ENCODE measurements around the gene PRPF18.

- TF ChIP-seq EZH2 (optimal IDR thresholded peaks at IDR 0.05; ENCODE audit: low read depth, low read length): no peak
- TF ChIP-seq, protein P1, sequence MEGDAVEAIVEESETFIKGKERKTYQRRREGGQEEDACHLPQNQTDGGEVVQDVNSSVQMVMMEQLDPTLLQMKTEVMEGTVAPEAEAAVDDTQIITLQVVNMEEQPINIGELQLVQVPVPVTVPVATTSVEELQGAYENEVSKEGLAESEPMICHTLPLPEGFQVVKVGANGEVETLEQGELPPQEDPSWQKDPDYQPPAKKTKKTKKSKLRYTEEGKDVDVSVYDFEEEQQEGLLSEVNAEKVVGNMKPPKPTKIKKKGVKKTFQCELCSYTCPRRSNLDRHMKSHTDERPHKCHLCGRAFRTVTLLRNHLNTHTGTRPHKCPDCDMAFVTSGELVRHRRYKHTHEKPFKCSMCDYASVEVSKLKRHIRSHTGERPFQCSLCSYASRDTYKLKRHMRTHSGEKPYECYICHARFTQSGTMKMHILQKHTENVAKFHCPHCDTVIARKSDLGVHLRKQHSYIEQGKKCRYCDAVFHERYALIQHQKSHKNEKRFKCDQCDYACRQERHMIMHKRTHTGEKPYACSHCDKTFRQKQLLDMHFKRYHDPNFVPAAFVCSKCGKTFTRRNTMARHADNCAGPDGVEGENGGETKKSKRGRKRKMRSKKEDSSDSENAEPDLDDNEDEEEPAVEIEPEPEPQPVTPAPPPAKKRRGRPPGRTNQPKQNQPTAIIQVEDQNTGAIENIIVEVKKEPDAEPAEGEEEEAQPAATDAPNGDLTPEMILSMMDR (IDR thresholded peaks at IDR 0.05; ENCODE audit: low read length): no peak
Observed at GRCh38 chr10:13608246-13608853, 21.6 kb downstream of the PRPF18 start.
